GM21528 (cell line): ENCODE results near the gene RGS3.
"Not testable (repeated sequence)": the region's sequence is repeated elsewhere in the genome, so short reads cannot be mapped to it uniquely, and the experiment has no call there.

Experiments
- ATAC-seq: cut with Tn5 transposase; IDR thresholded peaks from one replicate; pipeline ENCODE4 v1.9.1; 2021; ENCODE audit warnings: mild to moderate bottlenecking, moderate library complexity; ENCODE audit not compliant: unreplicated experiment, low FRiP score

Gene RGS3

DNA sequence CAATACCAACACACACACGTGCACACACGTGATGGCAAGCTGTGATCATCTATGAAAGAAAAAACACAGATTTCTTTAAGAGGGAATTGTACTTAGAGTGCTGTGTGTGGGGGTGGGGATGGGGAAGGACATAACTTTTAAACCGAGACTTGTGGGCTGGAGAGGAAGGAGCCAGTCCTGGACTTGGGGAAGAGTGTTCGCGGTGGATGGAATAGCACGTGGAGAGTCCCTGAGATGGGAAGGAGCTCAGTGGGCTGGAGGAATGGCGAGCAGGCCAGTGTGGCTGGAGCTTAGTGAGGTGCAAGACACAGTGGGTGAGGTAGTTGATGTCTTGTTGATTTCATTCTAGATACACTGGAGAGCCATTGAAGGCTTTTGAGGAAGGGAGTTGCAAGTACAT, 78.5 kb downstream of the RGS3 start:
- no peak for ATAC-seq

DNA sequence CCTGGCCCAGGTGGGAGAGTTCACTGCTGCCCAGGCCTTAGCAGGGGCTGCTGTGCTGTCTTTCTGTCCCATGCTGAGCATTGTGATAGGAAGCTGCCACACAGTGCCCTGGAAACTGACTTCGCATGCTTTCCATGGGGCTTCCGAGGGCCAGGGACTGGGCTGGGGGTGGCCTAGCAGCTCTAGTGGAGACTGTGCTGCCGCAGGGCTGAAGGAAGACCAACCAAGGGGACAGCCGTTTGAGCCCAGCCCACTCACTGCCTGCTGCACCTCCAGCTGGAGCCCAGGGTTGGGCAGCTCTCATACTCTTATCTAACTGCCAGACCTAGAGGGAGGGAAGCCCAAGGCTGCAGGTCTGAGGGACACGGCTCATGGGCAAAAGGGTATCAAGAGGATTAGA, 79.2 kb downstream of the RGS3 start:
- ATAC-seq: no peak

GRCh38 chr9:113543296-113543981, 79.9 kb downstream of the RGS3 start:
- no peak for ATAC-seq

DNA sequence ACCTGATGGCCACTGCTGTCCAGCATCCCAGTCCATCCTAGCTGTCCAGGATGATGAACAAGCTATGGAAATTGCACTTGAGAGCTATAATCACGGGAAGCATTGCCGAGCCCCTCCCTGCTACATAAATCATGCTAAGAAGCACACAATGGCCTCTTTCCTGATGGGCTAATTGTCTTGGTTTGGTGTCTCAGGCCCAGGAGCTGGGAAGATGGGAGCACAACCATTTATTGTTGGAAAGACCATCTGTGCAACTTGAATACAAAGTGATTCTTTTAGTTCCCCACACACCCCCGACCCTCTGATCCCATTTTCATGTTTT, 80.4 kb downstream of the RGS3 start:
- no peak for ATAC-seq

- ATAC-seq: no peak
Measured at GRCh38 chr9:113545068-113545467, 81.5 kb downstream of the RGS3 start.

GRCh38 chr9:113546566-113546965, 83.0 kb downstream of the RGS3 start:
- no peak for ATAC-seq

DNA sequence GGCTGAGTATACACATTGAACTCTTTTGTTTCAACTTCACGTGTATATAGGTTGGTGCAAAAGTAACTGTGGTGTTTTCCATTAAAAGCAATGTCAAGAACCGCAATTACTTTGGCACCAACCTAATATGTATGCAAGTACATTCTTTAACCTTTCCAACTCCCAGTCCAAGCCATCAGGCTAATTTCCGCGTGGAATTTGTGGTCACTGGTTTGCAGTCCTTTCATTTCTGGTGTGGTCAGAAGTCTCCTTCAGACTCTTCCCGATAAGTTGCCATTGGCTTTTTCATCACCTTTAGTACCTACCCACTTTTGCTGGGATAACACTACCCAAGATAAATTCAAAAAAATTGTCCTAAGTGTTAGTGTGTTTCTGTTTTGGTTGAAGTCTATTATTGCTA, 84.0 kb downstream of the RGS3 start:
- no peak for ATAC-seq

DNA sequence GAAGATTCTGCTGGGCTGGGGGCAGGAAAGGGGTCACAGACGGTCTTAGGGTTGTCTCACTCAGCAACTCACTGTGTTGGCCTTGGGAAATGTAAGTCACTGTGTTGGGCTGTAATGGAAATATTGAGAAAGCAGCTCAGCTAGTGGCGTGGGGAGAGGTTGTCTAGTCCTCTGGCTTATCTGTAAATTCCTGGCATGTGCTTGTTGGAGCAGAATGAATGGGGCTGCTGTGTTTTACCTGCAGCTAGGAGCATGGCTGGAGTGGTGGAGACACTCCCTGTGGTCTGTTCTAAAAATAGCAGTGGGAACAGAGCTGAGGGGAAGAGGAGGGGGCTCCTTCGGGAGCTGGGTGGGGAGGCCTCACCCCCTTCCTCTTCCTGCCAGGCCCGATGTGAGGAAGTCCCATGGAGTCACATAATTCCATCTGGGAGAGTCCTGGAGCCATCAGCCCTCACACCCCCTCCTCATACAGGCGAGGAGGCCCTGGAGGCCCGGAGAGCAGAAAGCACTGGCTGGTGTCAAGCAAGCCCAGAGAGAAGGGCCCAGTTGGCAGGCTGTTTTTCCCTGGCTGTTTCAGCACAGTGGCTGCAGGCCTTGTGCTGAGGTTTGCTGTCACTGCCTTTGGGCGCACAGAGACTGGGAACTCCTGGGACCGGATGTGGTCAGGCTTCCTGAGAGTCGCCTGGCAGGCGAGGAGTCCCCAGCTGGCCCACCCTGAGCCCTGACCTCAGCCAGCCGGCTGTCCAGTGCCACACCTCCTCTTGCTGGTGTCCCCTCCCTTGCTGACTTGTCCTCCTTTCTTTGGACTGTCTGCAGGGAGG, 84.9 kb downstream of the RGS3 start:
- no peak for ATAC-seq

DNA sequence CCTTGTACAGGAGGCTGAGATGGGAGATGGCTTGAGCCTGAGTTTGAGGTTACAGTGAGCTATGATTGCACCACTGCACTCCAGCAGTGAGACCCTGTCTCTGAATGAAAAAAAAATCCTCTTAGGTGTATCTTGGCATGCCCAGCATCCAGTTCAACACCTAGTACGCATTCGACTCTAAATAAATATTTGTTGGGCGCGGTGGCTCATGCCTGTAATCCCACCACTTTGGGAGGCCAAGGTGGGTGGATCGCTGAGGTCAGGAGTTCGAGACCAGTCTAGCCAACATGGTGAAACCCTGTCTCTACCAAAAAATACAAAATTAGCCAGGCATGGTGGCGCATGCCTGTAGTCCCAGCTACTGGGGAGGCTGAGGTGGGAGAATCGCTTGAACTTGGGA, 86.4 kb downstream of the RGS3 start:
- not testable (repeated sequence) for ATAC-seq

DNA sequence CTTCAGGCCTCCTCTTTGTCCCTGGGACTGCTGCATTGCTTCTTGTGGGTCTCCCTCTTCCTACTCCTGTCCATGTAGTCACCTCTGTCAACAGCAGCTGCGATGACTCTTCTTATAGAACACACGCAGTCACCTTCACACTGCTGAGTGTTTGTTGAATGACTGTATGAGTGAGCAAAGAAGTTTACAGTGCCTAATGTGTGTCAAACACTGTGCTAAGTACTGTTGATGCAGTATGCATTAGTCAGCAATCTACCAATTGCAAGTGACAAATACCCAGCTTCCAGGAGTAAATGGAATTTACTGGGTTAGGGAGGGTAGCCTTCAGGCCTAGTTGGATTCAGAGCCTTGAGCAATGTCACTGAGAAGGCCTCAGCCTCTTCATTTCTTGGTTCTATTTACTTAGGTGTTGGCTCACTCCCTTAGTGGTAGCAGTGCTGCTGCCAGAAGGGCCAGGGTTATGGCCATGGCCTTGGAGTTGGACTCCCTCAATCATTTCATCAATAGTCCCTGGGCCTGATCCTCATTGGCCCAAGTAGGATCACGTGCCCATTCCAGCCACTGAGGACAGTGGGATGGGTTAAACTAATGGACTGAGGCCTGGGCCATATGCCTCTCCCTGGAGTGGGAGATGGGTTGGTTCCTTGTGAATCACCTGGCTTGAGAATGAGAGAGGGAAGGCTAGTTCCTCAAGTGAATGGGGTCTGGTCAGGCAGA, 93.5 kb downstream of the RGS3 start:
- no peak for ATAC-seq

- ATAC-seq: no peak
Measured at GRCh38 chr9:113558632-113559502, 95.3 kb downstream of the RGS3 start.

DNA sequence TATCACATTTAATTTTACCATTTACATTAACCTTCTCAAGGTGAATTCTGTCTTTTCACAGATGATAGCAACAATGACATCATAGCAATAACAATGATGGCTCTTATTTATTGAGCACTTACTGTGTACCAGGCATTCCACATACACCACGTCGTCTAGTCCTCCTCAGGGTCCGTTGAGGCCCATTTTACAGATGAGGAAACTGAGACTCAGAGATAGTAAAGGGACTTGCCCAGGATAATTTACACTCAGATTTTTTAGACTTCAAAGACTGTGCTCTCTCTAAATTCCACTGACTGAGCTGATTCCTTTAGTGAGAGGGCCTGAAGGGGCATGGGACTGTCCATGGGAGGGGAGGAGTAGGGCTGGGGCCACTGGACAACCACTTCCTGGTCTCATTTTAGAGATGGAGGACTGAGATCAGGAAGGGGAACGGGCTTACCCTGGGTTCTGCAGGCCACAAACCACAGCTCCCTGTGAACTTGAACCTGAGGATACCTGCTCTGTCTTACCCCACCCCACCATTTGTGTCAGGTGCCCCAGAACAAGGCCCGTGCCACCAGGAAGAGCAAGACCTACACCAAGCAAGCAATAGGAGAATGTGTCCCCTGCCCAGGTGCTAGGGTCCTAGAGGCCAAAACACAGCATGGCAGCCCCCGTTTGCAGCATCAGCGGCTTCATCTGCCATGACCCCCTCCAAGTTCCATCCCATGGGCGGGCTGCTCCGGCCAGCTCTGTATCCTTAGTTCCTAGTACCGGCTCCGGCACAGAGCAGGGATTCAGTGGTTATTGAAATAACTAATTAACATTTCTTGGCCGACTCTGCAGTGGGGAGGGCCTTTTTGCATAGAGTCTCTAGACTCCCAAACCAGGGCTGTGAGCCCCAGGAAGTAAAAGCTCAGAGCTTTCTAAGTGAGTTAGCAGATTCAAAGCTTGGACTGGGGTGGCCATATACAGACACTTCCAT, 96.6 kb downstream of the RGS3 start:
- no peak for ATAC-seq

DNA sequence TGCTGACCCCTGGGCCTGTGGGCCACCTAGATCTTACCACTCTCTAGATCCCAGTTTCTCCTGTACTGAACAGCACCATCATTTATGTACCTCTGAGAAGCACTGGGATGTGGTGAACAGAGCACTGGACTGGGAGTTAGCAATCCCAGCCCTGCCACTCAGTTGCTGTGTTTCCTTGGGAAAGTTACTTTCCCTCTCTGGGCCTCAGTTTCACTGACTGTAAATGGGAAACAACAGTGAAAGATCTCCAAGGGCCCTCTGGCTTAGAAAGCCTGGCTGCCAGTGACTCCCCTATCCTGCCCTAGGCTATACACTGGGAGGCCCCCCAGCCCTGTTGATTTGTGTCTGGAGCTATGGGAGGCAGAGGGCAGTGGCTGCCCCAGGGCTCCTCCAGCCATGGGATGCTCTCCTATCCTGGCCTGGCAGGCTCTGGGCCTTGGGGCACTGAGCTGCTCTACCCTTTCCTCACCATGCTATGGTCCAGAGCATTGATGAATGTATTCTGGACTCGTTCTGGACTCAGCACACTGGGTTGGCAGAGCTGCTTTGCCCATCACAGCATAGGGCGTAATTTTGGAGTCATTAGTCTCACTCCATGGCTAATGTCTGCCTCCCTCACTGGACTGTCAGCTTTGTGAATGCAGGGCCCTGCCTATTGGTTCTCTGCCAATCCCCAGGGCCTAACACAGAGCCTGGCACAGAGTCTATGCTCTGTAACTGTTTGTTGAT, 99.3 kb downstream of the RGS3 start:
- no peak for ATAC-seq

GRCh38 chr9:113563826-113564497, 100.4 kb downstream of the RGS3 start:
- ATAC-seq: no peak

GRCh38 chr9:113564498-113565237, 101.1 kb downstream of the RGS3 start:
- no peak for ATAC-seq

- ATAC-seq: no peak
Measured at GRCh38 chr9:113566016-113566711, 102.6 kb downstream of the RGS3 start.

GRCh38 chr9:113566712-113567071, 103.2 kb downstream of the RGS3 start:
- no peak for ATAC-seq
